ENCODE measurements around the gene NIFK. TPM values are rescaled to one million over a fixed set of nuclear protein-coding genes. Genes with fewer than 3 reads are reported as not detected.
"Not testable (repeated sequence)": the region's sequence is repeated elsewhere in the genome, so short reads cannot be mapped to it uniquely, and the experiment has no call there.

Gene NIFK
- total RNA-seq, 2 donors from 2014 or later = 97.3 to 157 TPM

GRCh38 chr2:121707920-121708361 is 28.7 kb downstream of the NIFK start:
- H3K27ac Mint-ChIP-seq = no peak overlapping the region
- DNase-seq (ENCODE audit: low spot score in 2 of 2) = no peak
- no peaks in the 10 kb centered on the region for H3K36me3 Mint-ChIP-seq
- H3K9me3 Mint-ChIP-seq = no peaks in the 10 kb centered on the region
- ATAC-seq = no peak

GRCh38 chr2:121707344-121707919 is 29.2 kb downstream of the NIFK start:
- Mint-ChIP-seq H3K36me3 (no peaks in the 10 kb centered on the region), H3K27ac (no peak overlapping the region), H3K9me3 (no peaks in the 10 kb centered on the region)
- DNase-seq (ENCODE audit: low spot score in 2 of 2) = no peak
- ATAC-seq = no peak

GRCh38 chr2:121705958-121706357 is 30.7 kb downstream of the NIFK start:
- H3K27ac Mint-ChIP-seq = peak overlapping the region in 1 of 2 donors; percentile 60
- ATAC-seq (no peak), DNase-seq (ENCODE audit: low spot score in 2 of 2) (no peak)
- H3K9me3 Mint-ChIP-seq = no peaks in the 10 kb centered on the region
- H3K36me3 Mint-ChIP-seq = no peaks in the 10 kb centered on the region

- Mint-ChIP-seq H3K27ac (peak overlapping the region in 1 of 2 donors; percentile 55), H3K9me3 (no peaks in the 10 kb centered on the region)
Observed at GRCh38 chr2:121705390-121705789, 31.3 kb downstream of the NIFK start.

GRCh38 chr2:121701761-121702160 is 34.9 kb downstream of the NIFK start:
- not testable (repeated sequence) for H3K36me3 Mint-ChIP-seq, H3K27ac Mint-ChIP-seq, ATAC-seq, H3K9me3 Mint-ChIP-seq
- peak in 1 of 2 donors; percentile 11 for DNase-seq (ENCODE audit: low spot score in 2 of 2)

More at GRCh38 chr2:121705390-121705789, 31.3 kb downstream of the NIFK start:
- no peaks in the 10 kb centered on the region for H3K36me3 Mint-ChIP-seq
- no peak for ATAC-seq
- DNase-seq (ENCODE audit: low spot score in 2 of 2) = no peak

GRCh38 chr2:121699421-121700333 is 37.0 kb downstream of the NIFK start:
- ATAC-seq = peak; percentile 96 to 98

GRCh38 chr2:121698318-121698930 is 38.3 kb downstream of the NIFK start:
- DNase-seq (ENCODE audit: low spot score in 2 of 2) (peak in 1 of 2 donors; percentile 53), ATAC-seq (peak; percentile 37 to 47)
- H3K27ac Mint-ChIP-seq = peak overlapping the region; percentile 0 to 84
- H3K36me3 Mint-ChIP-seq = no peaks in the 10 kb centered on the region
- no peaks in the 10 kb centered on the region for H3K9me3 Mint-ChIP-seq

More at GRCh38 chr2:121699421-121700333, 37.0 kb downstream of the NIFK start:
- Mint-ChIP-seq H3K27ac (peak overlapping the region; percentile 84 to 98), H3K36me3 (no peaks in the 10 kb centered on the region), H3K9me3 (no peaks in the 10 kb centered on the region)
- DNase-seq (ENCODE audit: low spot score in 2 of 2) = peak; percentile 76 to 89

- H3K9me3 Mint-ChIP-seq = no peaks in the 10 kb centered on the region
- peak overlapping the region; percentile 60 to 79 for H3K27ac Mint-ChIP-seq
- ATAC-seq (no peak), DNase-seq (ENCODE audit: low spot score in 2 of 2) (peak in 1 of 2 donors; percentile 47)
- H3K36me3 Mint-ChIP-seq = no peaks in the 10 kb centered on the region
Observed at GRCh38 chr2:121697108-121697631, 39.5 kb downstream of the NIFK start.

GRCh38 chr2:121696410-121696930 is 40.2 kb downstream of the NIFK start:
- Mint-ChIP-seq H3K9me3 (no peaks in the 10 kb centered on the region), H3K27ac (no peak overlapping the region), H3K36me3 (no peaks in the 10 kb centered on the region)
- ATAC-seq (no peak), DNase-seq (ENCODE audit: low spot score in 2 of 2) (peak in 1 of 2 donors; percentile 42)

- Mint-ChIP-seq H3K27ac (no peak overlapping the region), H3K9me3 (no peaks in the 10 kb centered on the region), H3K36me3 (no peaks in the 10 kb centered on the region)
- ATAC-seq = no peak
- DNase-seq (ENCODE audit: low spot score in 2 of 2) = peak in 1 of 2 donors; percentile 40
Observed at GRCh38 chr2:121695171-121695451, 41.6 kb downstream of the NIFK start.

- H3K9me3 Mint-ChIP-seq = no peaks in the 10 kb centered on the region
- no peak overlapping the region for H3K27ac Mint-ChIP-seq
- ATAC-seq (no peak), DNase-seq (ENCODE audit: low spot score in 2 of 2) (no peak)
- no peaks in the 10 kb centered on the region for H3K36me3 Mint-ChIP-seq
Observed at GRCh38 chr2:121694398-121695170, 42.1 kb downstream of the NIFK start.

GRCh38 chr2:121690572-121690971 is 46.1 kb downstream of the NIFK start:
- not testable (repeated sequence) for H3K36me3 Mint-ChIP-seq; H3K9me3 Mint-ChIP-seq; ATAC-seq; H3K27ac Mint-ChIP-seq; DNase-seq (ENCODE audit: low spot score in 2 of 2)

- DNase-seq (ENCODE audit: low spot score in 2 of 2) = no peak
- no peak for ATAC-seq
- H3K36me3 Mint-ChIP-seq = no peaks in the 10 kb centered on the region
- no peaks in the 10 kb centered on the region for H3K9me3 Mint-ChIP-seq
- H3K27ac Mint-ChIP-seq = no peak overlapping the region
Observed at GRCh38 chr2:121690095-121690494, 46.6 kb downstream of the NIFK start.

GRCh38 chr2:121689356-121689755 is 47.3 kb downstream of the NIFK start:
- H3K27ac Mint-ChIP-seq = peak overlapping the region in 1 of 2 donors; percentile 19
- peaks cover under 1 to 1% of the 10 kb centered on the region in 2 donors for H3K9me3 Mint-ChIP-seq
- H3K36me3 Mint-ChIP-seq = peaks cover 2% of the 10 kb centered on the region in 2 donors
- DNase-seq (ENCODE audit: low spot score in 2 of 2) (no peak), ATAC-seq (no peak)

GRCh38 chr2:121688820-121689219 is 47.9 kb downstream of the NIFK start:
- Mint-ChIP-seq H3K36me3 (peaks cover 7% of the 10 kb centered on the region in 2 donors), H3K27ac (peak overlapping the region in 1 of 2 donors; percentile 5), H3K9me3 (peaks cover 6 to 7% of the 10 kb centered on the region in 2 donors)
- no peak for ATAC-seq
- DNase-seq (ENCODE audit: low spot score in 2 of 2) = no peak

- peaks cover 15 to 18% of the 10 kb centered on the region in 2 donors for H3K9me3 Mint-ChIP-seq
- no peak for DNase-seq (ENCODE audit: low spot score in 2 of 2)
- ATAC-seq = no peak
- H3K27ac Mint-ChIP-seq = peak overlapping the region in 1 of 2 donors; percentile 44
- peaks cover 18 to 22% of the 10 kb centered on the region in 2 donors for H3K36me3 Mint-ChIP-seq
Observed at GRCh38 chr2:121686902-121687301, 49.8 kb downstream of the NIFK start.

All from activated naive CD4-positive, alpha-beta T cell treated with anti-CD3 and anti-CD28 coated beads, Interleukin-2, amount 50 U/mL, for 72 hours (primary cell).